ENCODE measurements around the gene CDK17. TPM values are rescaled to one million over a fixed set of nuclear protein-coding genes. Genes with fewer than 3 reads are reported as not detected.

The CDK17 gene
- total and polyA plus RNA-seq, 8 donors, result 4.3 to 15.1 (median 8.0) TPM

DNA sequence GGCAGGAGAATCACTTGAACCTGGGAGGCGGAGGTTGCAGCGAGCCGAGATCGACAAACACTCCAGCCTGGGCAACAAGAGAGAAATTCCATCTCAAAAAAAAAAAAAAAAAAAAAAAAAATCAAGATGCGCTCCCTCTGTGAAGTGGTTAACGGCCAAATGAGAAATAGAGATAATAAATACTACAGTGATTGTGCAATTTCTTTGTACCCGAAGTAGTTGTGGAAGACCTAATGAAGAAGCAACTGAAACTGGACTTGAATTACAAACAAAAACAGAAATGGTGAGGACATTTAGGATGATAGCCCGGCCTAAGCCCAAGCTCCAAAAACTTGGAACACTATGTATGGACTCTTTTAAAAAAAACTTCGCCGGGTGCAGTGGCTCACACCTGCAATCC lies 44.2 kb upstream of the CDK17 start:
- no peak overlapping the region for H3K27ac ChIP-seq
- H3K36me3 ChIP-seq, result no peaks in the 10 kb centered on the region
- no peaks in the 10 kb centered on the region for H3K4me1 ChIP-seq
- intact Hi-C loops (cut with DNase I), result no loop called here
- TF ChIP-seq, protein P1, sequence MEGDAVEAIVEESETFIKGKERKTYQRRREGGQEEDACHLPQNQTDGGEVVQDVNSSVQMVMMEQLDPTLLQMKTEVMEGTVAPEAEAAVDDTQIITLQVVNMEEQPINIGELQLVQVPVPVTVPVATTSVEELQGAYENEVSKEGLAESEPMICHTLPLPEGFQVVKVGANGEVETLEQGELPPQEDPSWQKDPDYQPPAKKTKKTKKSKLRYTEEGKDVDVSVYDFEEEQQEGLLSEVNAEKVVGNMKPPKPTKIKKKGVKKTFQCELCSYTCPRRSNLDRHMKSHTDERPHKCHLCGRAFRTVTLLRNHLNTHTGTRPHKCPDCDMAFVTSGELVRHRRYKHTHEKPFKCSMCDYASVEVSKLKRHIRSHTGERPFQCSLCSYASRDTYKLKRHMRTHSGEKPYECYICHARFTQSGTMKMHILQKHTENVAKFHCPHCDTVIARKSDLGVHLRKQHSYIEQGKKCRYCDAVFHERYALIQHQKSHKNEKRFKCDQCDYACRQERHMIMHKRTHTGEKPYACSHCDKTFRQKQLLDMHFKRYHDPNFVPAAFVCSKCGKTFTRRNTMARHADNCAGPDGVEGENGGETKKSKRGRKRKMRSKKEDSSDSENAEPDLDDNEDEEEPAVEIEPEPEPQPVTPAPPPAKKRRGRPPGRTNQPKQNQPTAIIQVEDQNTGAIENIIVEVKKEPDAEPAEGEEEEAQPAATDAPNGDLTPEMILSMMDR (IDR thresholded peaks at IDR 0.05), result no peak
- WGBS, 2 donors, result 91 to 97% methylated on average over 10 of the region's 10 CpGs
- ATAC-seq, result no peak
- H3K27me3 ChIP-seq, result no peaks in the 10 kb centered on the region
- DNase-seq, result no peak
- FAIRE-seq, result no peak
- no peaks in the 10 kb centered on the region for H3K9me3 ChIP-seq
- no peak overlapping the region for H3K4me3 ChIP-seq

DNA sequence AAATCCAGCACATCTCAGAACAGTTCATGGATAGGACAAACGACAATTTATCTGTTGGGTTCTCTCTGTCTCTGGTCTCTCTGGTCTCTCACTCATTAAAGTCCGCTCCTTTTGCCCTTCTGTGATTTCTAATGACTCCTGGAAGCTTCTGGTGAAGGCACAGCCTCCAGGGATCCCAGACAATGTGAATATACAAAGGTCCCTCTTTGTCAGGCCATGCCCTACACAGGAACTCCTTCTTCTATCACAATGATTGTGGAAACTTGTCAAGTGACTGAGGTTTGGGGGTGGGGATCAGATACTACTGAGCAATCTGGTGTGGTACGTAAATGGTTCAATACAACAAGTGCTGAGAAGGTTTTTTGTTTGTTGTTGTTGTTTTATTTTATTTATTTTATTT lies 42.7 kb upstream of the CDK17 start:
- FAIRE-seq (no peak), ATAC-seq (no peak), DNase-seq (no peak)
- intact Hi-C loops (cut with DNase I), result no loop called here
- Histone ChIP-seq H3K4me3 (no peak overlapping the region), H3K9me3 (no peaks in the 10 kb centered on the region), H3K36me3 (no peaks in the 10 kb centered on the region), H3K4me1 (no peaks in the 10 kb centered on the region), H3K27ac (no peak overlapping the region), H3K27me3 (no peaks in the 10 kb centered on the region)
- WGBS, 2 donors, result 79 to 86% methylated on average over 3 of the region's 3 CpGs
- TF ChIP-seq, protein P1 (IDR thresholded peaks at IDR 0.05), result no peak

DNA sequence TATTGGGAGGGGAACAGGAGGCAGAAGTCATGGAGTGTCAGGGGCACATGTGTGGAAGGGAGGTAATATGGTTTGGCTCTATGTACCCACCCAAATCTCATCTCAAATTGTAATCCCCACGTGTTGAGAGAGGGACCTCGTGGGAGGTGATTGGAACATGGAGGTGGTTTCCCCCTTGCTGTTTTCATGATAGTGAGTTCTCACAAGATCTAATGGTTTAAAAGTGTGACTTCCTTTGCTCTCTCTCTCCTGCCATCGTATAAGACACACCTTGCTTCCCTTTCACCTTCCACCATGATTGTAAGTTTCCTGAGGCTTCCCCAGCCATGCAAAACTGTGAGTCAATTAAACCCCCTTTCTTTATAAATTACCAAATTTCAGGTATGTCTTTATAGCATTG lies 41.6 kb upstream of the CDK17 start:
- DNase-seq (no peak), FAIRE-seq (no peak), ATAC-seq (no peak)
- intact Hi-C loops (cut with DNase I), result no loop called here
- H3K4me1 ChIP-seq, result no peaks in the 10 kb centered on the region
- no peak overlapping the region for H3K4me3 ChIP-seq
- H3K27ac ChIP-seq, result no peak overlapping the region
- no peaks in the 10 kb centered on the region for H3K9me3 ChIP-seq
- no peaks in the 10 kb centered on the region for H3K36me3 ChIP-seq
- TF ChIP-seq, protein P1 (IDR thresholded peaks at IDR 0.05), result no peak
- 41 to 52% methylated on average over 3 of the region's 3 CpGs for WGBS, 2 donors
- H3K27me3 ChIP-seq, result no peaks in the 10 kb centered on the region

DNA sequence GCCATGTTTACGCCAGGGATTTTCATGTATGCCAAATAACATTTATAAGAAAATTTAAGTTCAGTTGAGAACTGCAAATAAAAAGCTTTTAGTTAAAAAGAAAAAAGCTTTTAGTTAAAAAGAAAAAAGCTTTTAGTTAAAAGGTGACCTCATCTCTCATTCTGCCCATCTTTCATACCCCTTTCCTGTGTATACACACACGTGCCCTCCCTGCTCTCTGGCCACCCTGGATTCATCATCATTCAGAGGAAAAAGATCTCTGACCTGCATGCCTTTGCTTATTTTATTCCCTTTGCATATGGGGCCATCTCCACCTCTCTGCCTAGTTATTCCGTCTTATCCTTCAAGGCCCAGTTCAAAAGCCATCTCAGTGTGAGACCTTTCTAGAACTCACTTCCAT lies 38.1 kb upstream of the CDK17 start:
- Histone ChIP-seq H3K4me3 (no peak overlapping the region), H3K36me3 (no peaks in the 10 kb centered on the region), H3K4me1 (no peaks in the 10 kb centered on the region), H3K9me3 (no peaks in the 10 kb centered on the region), H3K27me3 (no peaks in the 10 kb centered on the region), H3K27ac (no peak overlapping the region)
- TF ChIP-seq, protein P1 (IDR thresholded peaks at IDR 0.05), result no peak
- ATAC-seq, result no peak
- WGBS, 2 donors, result 75 to 87% methylated on average over 3 of the region's 3 CpGs
- no peak for DNase-seq
- intact Hi-C loops (cut with DNase I), result no loop called here
- no peak for FAIRE-seq

DNA sequence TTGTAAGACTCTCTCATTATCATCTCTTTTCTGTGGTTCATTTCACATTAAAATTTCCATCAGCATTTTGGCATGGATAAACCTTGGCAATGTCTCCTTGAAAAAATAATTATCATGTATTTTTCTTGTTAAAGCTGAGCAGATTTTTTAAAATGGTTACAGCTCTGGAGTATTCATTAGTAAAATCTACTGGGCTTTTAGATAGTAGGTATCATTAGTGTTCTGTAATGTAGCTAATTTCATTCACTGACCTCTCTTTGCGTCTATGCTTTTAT lies 36.9 kb upstream of the CDK17 start:
- DNase-seq (no peak), ATAC-seq (no peak), FAIRE-seq (no peak)
- TF ChIP-seq, protein P1 (IDR thresholded peaks at IDR 0.05), result no peak
- H3K4me3 ChIP-seq, result no peak overlapping the region
- no peaks in the 10 kb centered on the region for H3K27me3 ChIP-seq
- no peak overlapping the region for H3K27ac ChIP-seq
- H3K4me1 ChIP-seq, result no peaks in the 10 kb centered on the region
- intact Hi-C loops (cut with DNase I), result no loop called here
- 93 to 95% methylated on average over 1 of the region's 1 CpG for WGBS, 2 donors
- H3K9me3 ChIP-seq, result no peaks in the 10 kb centered on the region
- H3K36me3 ChIP-seq, result no peaks in the 10 kb centered on the region
